ENCODE results near the gene UNC5A.
A peak's percentile ranks its signal among the peaks of the same experiment; 100 is the strongest.

The UNC5A gene

GRCh38 chr5:176781638-176782570 lies 28.5 kb upstream of the UNC5A start:
- DNase-seq: no peak

GRCh38 chr5:176784218-176785165 lies 25.9 kb upstream of the UNC5A start:
- DNase-seq: peak; percentile 42

- DNase-seq: no peak
These were observed 24.9 kb upstream of the UNC5A start for GRCh38 chr5:176785184-176786145.

DNA sequence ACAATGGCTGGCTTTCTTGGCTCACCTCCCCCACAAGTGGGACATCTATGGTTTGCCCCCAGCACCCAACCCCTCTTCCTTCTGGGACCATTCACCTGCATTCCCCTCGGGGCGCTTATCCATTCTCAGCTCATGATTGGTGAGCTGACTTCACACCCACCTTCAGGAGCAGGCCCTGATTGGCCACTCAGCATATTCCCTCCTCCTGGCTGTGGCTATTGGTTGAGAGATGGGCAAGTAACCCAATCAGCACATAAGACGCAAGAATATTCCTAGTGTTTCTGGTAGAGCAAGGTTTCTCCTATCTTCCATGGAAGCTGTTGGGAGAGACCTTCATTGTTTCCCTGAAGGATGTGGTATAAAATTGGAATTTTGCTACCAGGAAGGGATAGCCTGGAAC lies 22.7 kb upstream of the UNC5A start:
- DNase-seq: no peak

GRCh38 chr5:176788091-176788490 lies 22.3 kb upstream of the UNC5A start:
- DNase-seq: no peak

GRCh38 chr5:176788941-176789872 lies 21.2 kb upstream of the UNC5A start:
- DNase-seq: no peak

GRCh38 chr5:176789873-176790615 lies 20.3 kb upstream of the UNC5A start:
- DNase-seq: peak; percentile 11

GRCh38 chr5:176790941-176791340 lies 19.4 kb upstream of the UNC5A start:
- no peak for DNase-seq

GRCh38 chr5:176792655-176793342 lies 17.6 kb upstream of the UNC5A start:
- DNase-seq: no peak

- DNase-seq: no peak
These were observed 17.0 kb upstream of the UNC5A start for GRCh38 chr5:176793343-176793699.

DNA sequence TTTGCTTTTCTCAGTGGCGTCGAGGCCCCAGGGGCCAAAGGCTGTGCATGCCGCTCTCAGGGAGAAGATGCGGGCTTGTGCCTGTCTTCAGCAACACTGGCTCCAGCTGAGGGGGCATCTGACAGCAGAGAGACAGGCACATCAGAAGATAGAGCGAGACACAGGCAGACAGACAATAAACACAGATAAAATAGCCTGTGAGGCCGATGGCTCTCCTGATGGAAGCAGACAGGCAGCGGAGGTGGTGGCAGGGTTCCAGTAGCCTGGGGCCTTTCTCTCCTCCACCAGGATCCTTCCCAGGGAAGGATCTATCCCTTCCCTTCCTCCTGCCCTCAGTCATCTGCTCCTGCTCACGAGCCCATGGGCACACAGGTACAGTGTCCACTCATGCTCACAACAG lies 16.6 kb upstream of the UNC5A start:
- no peak for DNase-seq

DNA sequence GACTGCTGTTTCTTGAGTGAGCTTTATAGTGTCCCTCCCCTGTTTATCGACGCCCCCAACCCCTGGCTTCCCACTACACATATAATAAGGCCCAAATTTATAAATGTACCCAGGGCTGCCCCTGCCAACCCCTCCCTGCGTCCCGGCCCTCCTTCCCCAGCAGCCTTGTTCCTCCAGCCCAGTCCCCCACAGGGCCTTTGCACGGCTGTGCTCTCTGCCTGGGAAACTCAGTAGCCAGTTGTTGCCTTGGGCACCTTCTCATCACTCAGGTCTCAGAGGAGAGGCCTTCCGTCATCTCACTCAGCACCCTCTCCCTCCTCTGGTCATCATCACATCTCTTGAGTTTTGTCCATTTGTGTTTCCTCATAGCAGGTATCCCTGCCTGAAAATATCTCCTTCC lies 15.8 kb upstream of the UNC5A start:
- no peak for DNase-seq

- DNase-seq: no peak
These were observed 13.9 kb upstream of the UNC5A start for GRCh38 chr5:176796411-176796810.

GRCh38 chr5:176796970-176797369 lies 13.4 kb upstream of the UNC5A start:
- DNase-seq: no peak

GRCh38 chr5:176797456-176798050 lies 12.8 kb upstream of the UNC5A start:
- DNase-seq: no peak

DNA sequence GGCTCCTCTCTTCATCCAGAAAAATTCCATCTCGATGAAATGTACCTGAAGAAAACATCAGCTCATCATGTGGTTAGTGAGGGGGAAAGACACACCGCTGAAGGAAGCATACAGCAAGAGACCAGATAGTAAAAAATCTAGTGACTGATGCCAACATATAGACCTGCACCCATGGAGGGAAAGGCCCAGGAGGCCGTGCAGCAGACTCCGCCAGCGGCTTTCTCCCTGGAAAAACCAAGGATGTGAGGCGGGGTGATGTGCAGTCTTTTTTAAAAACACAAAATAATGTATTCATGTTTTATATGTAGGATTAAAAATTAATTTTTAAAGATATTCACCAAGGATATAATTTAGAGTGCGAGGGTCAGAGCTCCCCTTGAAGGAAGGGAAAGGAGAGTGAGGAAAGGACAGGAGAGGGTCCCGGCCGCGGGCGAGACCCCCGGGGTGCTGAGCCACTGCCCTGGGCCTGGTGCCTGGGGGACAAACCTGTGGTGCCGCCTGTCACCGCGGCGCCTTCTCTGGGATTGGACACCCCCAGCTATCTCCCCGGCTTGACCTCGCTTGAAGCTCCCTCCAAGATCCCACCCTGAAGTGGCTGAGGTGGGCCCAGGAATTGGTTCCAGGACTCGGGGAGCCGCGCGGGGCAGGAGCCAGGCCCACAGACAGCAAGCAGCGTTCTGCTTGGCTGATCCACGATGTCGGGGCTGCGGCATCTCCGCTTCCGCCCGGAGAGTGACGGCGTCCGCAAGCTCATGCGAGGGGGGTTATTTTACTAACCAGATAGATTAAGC lies 12.1 kb upstream of the UNC5A start:
- DNase-seq: no peak

DNA sequence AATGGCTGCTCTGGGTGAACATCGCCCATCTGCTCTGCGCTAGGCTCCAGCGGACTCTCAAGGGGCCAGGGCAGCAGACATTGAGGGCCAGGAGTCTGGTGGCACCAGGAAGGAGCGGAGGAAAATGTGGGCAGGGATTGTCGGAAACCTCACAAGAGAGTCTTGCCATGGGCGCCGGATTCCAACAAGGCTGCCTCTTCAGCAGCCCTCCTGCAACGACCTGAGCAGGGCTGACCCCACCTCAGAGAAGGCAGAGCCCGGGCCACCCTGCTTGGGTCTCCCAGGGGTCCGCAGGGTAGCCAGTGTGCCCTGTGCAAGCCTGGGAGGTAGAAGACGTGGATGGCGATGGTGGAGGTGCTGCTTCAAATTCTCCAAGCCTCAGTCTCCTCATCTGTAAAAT lies 11.4 kb upstream of the UNC5A start:
- DNase-seq: no peak

GRCh38 chr5:176799488-176799887 lies 10.9 kb upstream of the UNC5A start:
- DNase-seq: no peak

Measured in fibroblast of skin of back (primary cell).